ENCODE data around the gene PROM1.

Gene PROM1

GRCh38 chr4:15982842-15983524, 100.8 kb downstream of the PROM1 start:
- DNase-seq: no peak

GRCh38 chr4:15976456-15977447, 107.1 kb downstream of the PROM1 start:
- DNase-seq: no peak

- DNase-seq: no peak
These were observed 112.6 kb downstream of the PROM1 start for GRCh38 chr4:15971068-15971801.

GRCh38 chr4:15968551-15969300, 115.1 kb downstream of the PROM1 start:
- no peak for DNase-seq

- no peak for DNase-seq
These were observed 118.5 kb downstream of the PROM1 start for GRCh38 chr4:15965325-15965724.

- DNase-seq: no peak
These were observed 119.7 kb downstream of the PROM1 start for GRCh38 chr4:15964159-15964558.

GRCh38 chr4:15963576-15963975, 120.2 kb downstream of the PROM1 start:
- DNase-seq: no peak

- no peak for DNase-seq
These were observed 120.8 kb downstream of the PROM1 start, which contains the start of gene FGFBP2 for GRCh38 chr4:15963001-15963451. Gene FGFBP2 (minus strand): TSS chr4:15963175. CDS start chr4:15963129, 46 bp downstream.

GRCh38 chr4:15961781-15962510, 121.9 kb downstream of the PROM1 start:
- no peak for DNase-seq

GRCh38 chr4:15958562-15958961, 125.3 kb downstream of the PROM1 start:
- no peak for DNase-seq

GRCh38 chr4:15956179-15956850, 127.5 kb downstream of the PROM1 start:
- DNase-seq: peak; percentile 44

- no peak for DNase-seq
These were observed 128.2 kb downstream of the PROM1 start for GRCh38 chr4:15955670-15956069.

GRCh38 chr4:15953625-15954024, 130.2 kb downstream of the PROM1 start:
- no peak for DNase-seq

GRCh38 chr4:15951781-15952180, 132.0 kb downstream of the PROM1 start:
- no peak for DNase-seq

- no peak for DNase-seq
These were observed 135.0 kb downstream of the PROM1 start for GRCh38 chr4:15948826-15949225.

GRCh38 chr4:15947684-15948083, 136.1 kb downstream of the PROM1 start:
- no peak for DNase-seq

- DNase-seq: no peak
These were observed 138.3 kb downstream of the PROM1 start for GRCh38 chr4:15945516-15945915.

- DNase-seq: no peak
These were observed 138.9 kb downstream of the PROM1 start for GRCh38 chr4:15944895-15945294.

- no peak for DNase-seq
These were observed 141.5 kb downstream of the PROM1 start for GRCh38 chr4:15942283-15942682.

GRCh38 chr4:15938640-15939039, 145.2 kb downstream of the PROM1 start, which contains the start of gene FGFBP1:
Gene FGFBP1 (minus strand): TSS chr4:15938740. CDS start chr4:15936632, 2,108 bp downstream.
- no peak for DNase-seq

GRCh38 chr4:15938182-15938581, 145.6 kb downstream of the PROM1 start:
- DNase-seq: no peak
